HUES6 (cell line): ENCODE results near the gene MYO7B.

ENCODE experiments used
- H3K27ac ChIP-seq: 2 replicates; pipeline ENCODE4 v1.7.0; 2013; ENCODE audit warnings: low read depth, mild to moderate bottlenecking, low read length, inconsistent platforms
- H3K27me3 ChIP-seq: 2 replicates; pipeline ENCODE4 v1.6.1; 2013; ENCODE audit warnings: low read length; ENCODE audit not compliant: control insufficient read depth, insufficient read depth
- H3K36me3 ChIP-seq: 2 replicates; pipeline ENCODE4 v1.6.1; 2013; ENCODE audit warnings: low read length; ENCODE audit not compliant: control insufficient read depth, insufficient read depth
- H3K4me1 ChIP-seq: 2 replicates; pipeline ENCODE4 v1.6.1; 2013; ENCODE audit warnings: low read length; ENCODE audit not compliant: control insufficient read depth, insufficient read depth
- H3K4me3 ChIP-seq: 2 replicates; pipeline ENCODE4 v1.5.1; 2013; ENCODE audit warnings: low read depth, low read length
- H3K9ac ChIP-seq: one replicate; pipeline ENCODE4 v1.6.1; 2013; ENCODE audit warnings: mild to moderate bottlenecking, low read length
- H3K9me3 ChIP-seq: 2 replicates; pipeline ENCODE4 v1.6.1; 2013; ENCODE audit warnings: low read depth, low read length; ENCODE audit not compliant: control insufficient read depth, insufficient read depth

Gene MYO7B

GRCh38 chr2:127510073-127510472 lies 25.4 kb upstream of the MYO7B start:
- no peak overlapping the region for H3K27ac ChIP-seq
- H3K4me1 ChIP-seq: peaks cover 19% of the 10 kb centered on the region
- no peaks in the 10 kb centered on the region for H3K27me3 ChIP-seq
- no peak overlapping the region for H3K4me3 ChIP-seq
- H3K9me3 ChIP-seq: no peaks in the 10 kb centered on the region
- peaks cover 37% of the 10 kb centered on the region for H3K36me3 ChIP-seq
- no peak overlapping the region for H3K9ac ChIP-seq

- Histone ChIP-seq H3K36me3 (peaks cover 36% of the 10 kb centered on the region), H3K4me1 (peaks cover 30% of the 10 kb centered on the region), H3K9ac (no peak overlapping the region), H3K9me3 (no peaks in the 10 kb centered on the region), H3K27ac (no peak overlapping the region), H3K27me3 (no peaks in the 10 kb centered on the region), H3K4me3 (no peak overlapping the region)
These were observed 24.3 kb upstream of the MYO7B start for GRCh38 chr2:127511090-127511695.

- no peak overlapping the region for H3K4me3 ChIP-seq
- H3K4me1 ChIP-seq: peaks cover 34% of the 10 kb centered on the region
- H3K9me3 ChIP-seq: no peaks in the 10 kb centered on the region
- peaks cover 43% of the 10 kb centered on the region for H3K36me3 ChIP-seq
- no peaks in the 10 kb centered on the region for H3K27me3 ChIP-seq
- no peak overlapping the region for H3K27ac ChIP-seq
- H3K9ac ChIP-seq: no peak overlapping the region
These were observed 23.6 kb upstream of the MYO7B start for GRCh38 chr2:127511917-127512316.

- Histone ChIP-seq H3K27ac (no peak overlapping the region), H3K4me1 (peaks cover 34% of the 10 kb centered on the region), H3K36me3 (peaks cover 48% of the 10 kb centered on the region)
These were observed 23.1 kb upstream of the MYO7B start for GRCh38 chr2:127512362-127512761.

GRCh38 chr2:127514076-127514475 lies 21.4 kb upstream of the MYO7B start:
- H3K27me3 ChIP-seq: no peaks in the 10 kb centered on the region
- H3K4me1 ChIP-seq: peaks cover 34% of the 10 kb centered on the region
- H3K4me3 ChIP-seq: no peak overlapping the region; the same call in 1 of the 2 replicates
- no peak overlapping the region for H3K27ac ChIP-seq
- peaks cover 58% of the 10 kb centered on the region for H3K36me3 ChIP-seq
- H3K9me3 ChIP-seq: no peaks in the 10 kb centered on the region
- H3K9ac ChIP-seq: no peak overlapping the region

More at GRCh38 chr2:127512362-127512761, 23.1 kb upstream of the MYO7B start:
- Histone ChIP-seq H3K9me3 (no peaks in the 10 kb centered on the region), H3K9ac (no peak overlapping the region), H3K27me3 (no peaks in the 10 kb centered on the region), H3K4me3 (no peak overlapping the region)

GRCh38 chr2:127514485-127514884 lies 21.0 kb upstream of the MYO7B start:
- Histone ChIP-seq H3K9me3 (no peaks in the 10 kb centered on the region), H3K4me3 (no peak overlapping the region), H3K36me3 (peaks cover 61% of the 10 kb centered on the region), H3K27ac (no peak overlapping the region), H3K27me3 (no peaks in the 10 kb centered on the region), H3K9ac (no peak overlapping the region), H3K4me1 (peaks cover 34% of the 10 kb centered on the region)

GRCh38 chr2:127515383-127515915 lies 20.0 kb upstream of the MYO7B start:
- H3K36me3 ChIP-seq: peaks cover 70% of the 10 kb centered on the region
- no peaks in the 10 kb centered on the region for H3K9me3 ChIP-seq
- no peak overlapping the region for H3K9ac ChIP-seq
- no peak overlapping the region for H3K27ac ChIP-seq
- H3K4me3 ChIP-seq: no peak overlapping the region
- H3K4me1 ChIP-seq: peaks cover 34% of the 10 kb centered on the region
- H3K27me3 ChIP-seq: no peaks in the 10 kb centered on the region

GRCh38 chr2:127516041-127516762 lies 19.3 kb upstream of the MYO7B start:
- no peak overlapping the region for H3K27ac ChIP-seq
- H3K4me1 ChIP-seq: peaks cover 34% of the 10 kb centered on the region
- no peaks in the 10 kb centered on the region for H3K27me3 ChIP-seq
- H3K9me3 ChIP-seq: no peaks in the 10 kb centered on the region
- H3K4me3 ChIP-seq: no peak overlapping the region
- no peak overlapping the region for H3K9ac ChIP-seq
- H3K36me3 ChIP-seq: peaks cover 71% of the 10 kb centered on the region

GRCh38 chr2:127517465-127517864 lies 18.0 kb upstream of the MYO7B start:
- Histone ChIP-seq H3K27ac (no peak overlapping the region), H3K4me3 (no peak overlapping the region), H3K27me3 (no peaks in the 10 kb centered on the region), H3K9ac (no peak overlapping the region), H3K9me3 (no peaks in the 10 kb centered on the region), H3K4me1 (peaks cover 32% of the 10 kb centered on the region), H3K36me3 (peaks cover 78% of the 10 kb centered on the region)

GRCh38 chr2:127520424-127520823 lies 15.1 kb upstream of the MYO7B start:
- peaks cover 76% of the 10 kb centered on the region for H3K36me3 ChIP-seq
- H3K27ac ChIP-seq: no peak overlapping the region
- H3K9me3 ChIP-seq: no peaks in the 10 kb centered on the region
- H3K27me3 ChIP-seq: no peaks in the 10 kb centered on the region
- no peak overlapping the region for H3K9ac ChIP-seq
- no peak overlapping the region for H3K4me3 ChIP-seq
- peaks cover 12% of the 10 kb centered on the region for H3K4me1 ChIP-seq

- no peaks in the 10 kb centered on the region for H3K27me3 ChIP-seq
- no peak overlapping the region for H3K27ac ChIP-seq
- no peaks in the 10 kb centered on the region for H3K9me3 ChIP-seq
- peaks cover 50% of the 10 kb centered on the region for H3K36me3 ChIP-seq
- H3K9ac ChIP-seq: no peak overlapping the region
- H3K4me3 ChIP-seq: no peak overlapping the region
- peaks cover 14% of the 10 kb centered on the region for H3K4me1 ChIP-seq
These were observed 12.1 kb upstream of the MYO7B start for GRCh38 chr2:127523269-127523939.
